NCI-H146 treated with DMSO at 0.1 percent for 48 hours (cell line): ENCODE measurements around the gene FRMD8.
A peak's percentile ranks its signal among the peaks of the same experiment; 100 is the strongest.
"Not testable (repeated sequence)": the region's sequence is repeated elsewhere in the genome, so short reads cannot be mapped to it uniquely, and the experiment has no call there.

ENCODE experiments used
- DNase-seq: peaks from one replicate; lab custom pipeline; 2025; ENCODE audit not compliant: unreplicated experiment; lab: John Stamatoyannopoulos, UW

Gene FRMD8

GRCh38 chr11:65451301-65451700 is 64.9 kb downstream of the FRMD8 start:
- not testable (repeated sequence) for DNase-seq

DNA sequence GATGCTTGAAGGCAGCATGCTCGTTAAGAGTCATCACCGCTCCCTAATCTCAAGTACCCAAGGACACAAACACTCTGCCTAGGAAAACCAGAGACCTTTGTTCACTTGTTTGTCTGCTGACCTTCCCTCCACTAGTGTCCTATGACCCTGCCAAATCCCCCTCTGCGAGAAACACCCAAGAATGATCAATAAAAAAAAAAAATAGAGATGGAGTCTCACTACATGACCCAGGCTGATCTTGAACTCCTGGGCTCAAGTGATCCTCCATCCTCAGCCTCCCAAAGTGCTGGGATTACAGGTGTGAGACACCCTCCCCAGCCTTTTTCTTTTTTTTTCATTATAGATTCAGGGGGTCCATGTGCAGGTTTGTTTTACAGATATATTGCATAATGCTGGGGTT is 65.8 kb downstream of the FRMD8 start:
- DNase-seq = not testable (repeated sequence)

DNA sequence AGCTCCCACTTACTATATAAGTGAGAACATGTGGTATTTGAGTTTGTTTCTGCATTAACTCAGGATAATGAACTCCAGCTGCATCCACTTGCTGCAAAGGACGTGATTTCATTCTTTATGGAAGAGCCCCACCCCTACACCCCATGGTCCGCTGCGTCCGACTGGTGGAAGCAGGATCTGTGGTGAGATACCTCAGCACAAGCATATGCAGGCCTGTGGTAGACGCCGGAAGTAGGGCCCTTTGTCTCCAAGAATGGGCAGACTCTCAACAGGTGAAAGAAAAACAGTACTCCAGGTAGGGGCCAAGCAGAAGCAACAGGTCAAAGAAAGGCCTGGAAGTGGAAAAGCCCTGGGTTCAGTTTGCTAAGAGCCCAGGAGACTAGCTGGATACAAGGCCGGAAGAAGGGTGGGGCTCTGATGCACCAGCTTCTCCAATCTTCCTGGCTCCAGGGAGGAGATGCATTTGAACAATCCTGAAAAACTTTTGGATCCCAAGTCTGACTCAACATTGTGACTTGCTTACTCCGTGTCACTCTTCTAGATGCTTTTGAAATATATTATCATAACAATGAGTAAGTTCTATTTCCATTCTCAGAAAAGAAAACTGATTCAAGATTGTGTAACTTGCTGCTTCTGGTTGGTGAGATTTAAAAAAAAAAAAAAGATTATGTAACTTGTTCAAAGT is 66.5 kb downstream of the FRMD8 start:
- DNase-seq = no peak

- DNase-seq = no peak
These were observed 67.9 kb downstream of the FRMD8 start for GRCh38 chr11:65454311-65454695.

GRCh38 chr11:65454696-65455456 is 68.4 kb downstream of the FRMD8 start:
- DNase-seq = peak; percentile 62

DNA sequence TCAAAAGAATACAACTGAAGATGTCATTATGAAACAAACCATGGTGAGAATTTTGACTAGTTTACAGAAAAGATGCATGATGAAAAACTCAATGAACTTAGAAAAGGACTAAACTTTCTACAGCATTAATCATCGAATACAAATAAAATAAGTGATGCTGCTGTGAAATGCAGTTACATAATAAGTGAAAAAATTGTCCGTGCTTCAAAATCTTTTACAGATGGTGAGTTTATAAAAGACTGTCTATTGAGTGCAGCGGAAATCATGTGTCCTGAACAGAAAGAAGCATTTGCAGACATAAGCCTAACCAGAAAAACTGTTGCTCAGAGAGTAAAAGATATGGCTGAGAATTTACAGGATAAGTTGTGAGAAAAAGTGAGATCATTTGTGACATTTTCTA is 70.0 kb downstream of the FRMD8 start:
- DNase-seq = no peak

DNA sequence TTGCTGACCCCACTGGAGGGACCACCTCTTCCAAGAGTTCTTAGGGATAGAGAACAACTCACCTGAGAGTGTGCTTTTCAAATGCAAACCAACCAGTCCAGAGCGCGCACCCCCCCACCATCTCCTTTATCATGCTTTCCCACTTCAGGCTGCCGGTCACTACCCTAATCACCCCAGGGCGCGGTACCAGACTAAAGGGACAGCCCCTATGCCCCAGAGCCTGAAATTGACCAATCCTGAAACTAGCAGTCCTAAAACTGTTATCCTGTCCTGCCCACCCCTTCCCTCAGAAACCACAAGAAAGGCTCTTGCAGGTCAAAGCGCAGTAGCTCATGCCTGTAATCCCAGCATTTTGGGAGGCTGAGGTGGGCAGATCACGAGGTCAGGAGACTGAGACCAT is 73.1 kb downstream of the FRMD8 start:
- no peak for DNase-seq
